ENCODE data around the gene C8G. TPM values are rescaled to one million over a fixed set of nuclear protein-coding genes. Genes with fewer than 3 reads are reported as not detected.

C8G gene
- total and polyA plus RNA-seq, 2 of the 13 experiments (the other 11 are each of a cell fraction or from before 2014, with no cell fraction given) = 4.9 to 12.8 TPM

- no peak for TF ChIP-seq HOXA7 (CRISPR knock-in tag; IDR thresholded peaks at IDR 0.05)
- no peak for TF ChIP-seq KLF15 (CRISPR knock-in tag; IDR thresholded peaks at IDR 0.05; ENCODE audit: borderline replicate concordance)
- no peak for TF ChIP-seq MXI1 (IDR thresholded peaks at IDR 0.05; ENCODE audit: borderline replicate concordance, low read depth, low read length)
- TF ChIP-seq NCOA1 (CRISPR knock-in tag; IDR thresholded peaks at IDR 0.05) = no peak
- no peak for TF ChIP-seq KLF16 (CRISPR knock-in tag; IDR thresholded peaks at IDR 0.05)
- TF ChIP-seq HES4 (CRISPR knock-in tag; IDR thresholded peaks at IDR 0.05; ENCODE audit: borderline replicate concordance) = no peak
- no peak for TF ChIP-seq NKX3-1 (CRISPR knock-in tag; IDR thresholded peaks at IDR 0.05)
- TF ChIP-seq PHF8 (CRISPR knock-in tag; IDR thresholded peaks at IDR 0.05) = no peak
- TF ChIP-seq CCAR2 (optimal IDR thresholded peaks at IDR 0.05; ENCODE audit: low read depth, low read length) = no peak
- no peak for TF ChIP-seq SUZ12 (IDR thresholded peaks at IDR 0.05; ENCODE audit: low read depth, low read length)
- 0 out of 2 replicates have a peak, but pooled peaks have one; percentile 1 for TF ChIP-seq PAWR (CRISPR knock-in tag; IDR thresholded peaks at IDR 0.05; ENCODE audit: borderline replicate concordance)
- TF ChIP-seq ZNF841 (CRISPR knock-in tag; IDR thresholded peaks at IDR 0.05; ENCODE audit: borderline replicate concordance) = no peak
Observed at GRCh38 chr9:136950656-136951276, 5.7 kb downstream of the C8G start (continued).

- intact Hi-C loops (cut with micrococcal nuclease; ENCODE audit: unreplicated experiment) (no loop called here), in situ Hi-C loops (cut with HindIII; ENCODE audit: extremely low pct_ligation_motif_present, low pct_unique_long_range_greater_than_20kb) (no loop called here)
- H4K20me1 ChIP-seq (ENCODE audit: insufficient read depth, low read length) = no peaks in the 10 kb centered on the region
- H3K9me3 ChIP-seq (ENCODE audit: low read length) = no peaks in the 10 kb centered on the region
- ChIA-PET CTCF (ENCODE audit: low intra/inter-chr PET ratio, low total read pairs) (no interaction called here), POLR2A (no interaction called here)
- H3K36me3 ChIP-seq (replicated peaks in 1 of 2; ENCODE audit: control insufficient read depth in 1 of 2, insufficient read depth in 2 of 2, low read length in 2 of 2) = no peaks in the 10 kb centered on the region
- ATAC-seq (no peak), FAIRE-seq (no peak), DNase-seq (ENCODE audit: low spot score) (no peak)
- H3K79me2 ChIP-seq (ENCODE audit: insufficient read depth, low read length) = peaks cover 5% of the 10 kb centered on the region
- no peaks in the 10 kb centered on the region for H3K27me3 ChIP-seq (ENCODE audit: control insufficient read depth in 1 of 2, insufficient read depth in 2 of 2, low read length in 2 of 2)
- 98% methylated on average over 8 of the region's 14 CpGs for WGBS (ENCODE audit: low lambda C conversion rate)
- peak within 1 kb of the TSS in 1 of 3 experiments; percentile 90; a peak in 1 of 6 replicates for H3K4me3 ChIP-seq (replicated peaks in 1 of 3; ENCODE audit: insufficient read depth in 1 of 3, low read depth in 2 of 3, low read length in 3 of 3)
- peak within 1 kb of the TSS; percentile 100; the same call in 1 of the 2 replicates for H3K4me2 ChIP-seq (ENCODE audit: low read depth, low read length)
- H2AFZ ChIP-seq (ENCODE audit: low read length) = no peak within 1 kb of the TSS
- H3K27ac ChIP-seq (ENCODE audit: extremely low read length, insufficient read depth, low read length) = no peak within 1 kb of the TSS
- no TSS peak for BruUV-seq (replicated peaks)
- peak within 1 kb of the TSS; percentile 86; the same call in 1 of the 2 replicates for H3K9ac ChIP-seq (ENCODE audit: insufficient read depth, low read depth, low read length)
- H3K4me1 ChIP-seq (ENCODE audit: insufficient read depth, low read length) = peaks cover 39% of the 10 kb centered on the region
- TF ChIP-seq PITX1 (CRISPR knock-in tag; IDR thresholded peaks at IDR 0.05) (no peak), ZFP62 (CRISPR knock-in tag; IDR thresholded peaks at IDR 0.05) (no peak), SAFB2 (CRISPR knock-in tag; IDR thresholded peaks at IDR 0.05; ENCODE audit: borderline replicate concordance, low read depth) (no peak), HBP1 (CRISPR knock-in tag; IDR thresholded peaks at IDR 0.05; ENCODE audit: low read depth) (no peak), PRDM15 (CRISPR knock-in tag; IDR thresholded peaks at IDR 0.05) (no peak)
Observed at GRCh38 chr9:136951541-136952320, 6.7 kb downstream of the C8G start, which contains the start of gene LCN12. LCN12 (plus strand) TSS chr9:136952273; CDS start chr9:136952328, 55 bp downstream.
